ENCODE results near the gene TNC. TPM values are rescaled to one million over a fixed set of nuclear protein-coding genes. Genes with fewer than 3 reads are reported as not detected.
A peak's percentile ranks its signal among the peaks of the same experiment; 100 is the strongest.

The TNC gene
- total RNA-seq, 1 experiment from 2014 or later: 5.7 TPM

DNA sequence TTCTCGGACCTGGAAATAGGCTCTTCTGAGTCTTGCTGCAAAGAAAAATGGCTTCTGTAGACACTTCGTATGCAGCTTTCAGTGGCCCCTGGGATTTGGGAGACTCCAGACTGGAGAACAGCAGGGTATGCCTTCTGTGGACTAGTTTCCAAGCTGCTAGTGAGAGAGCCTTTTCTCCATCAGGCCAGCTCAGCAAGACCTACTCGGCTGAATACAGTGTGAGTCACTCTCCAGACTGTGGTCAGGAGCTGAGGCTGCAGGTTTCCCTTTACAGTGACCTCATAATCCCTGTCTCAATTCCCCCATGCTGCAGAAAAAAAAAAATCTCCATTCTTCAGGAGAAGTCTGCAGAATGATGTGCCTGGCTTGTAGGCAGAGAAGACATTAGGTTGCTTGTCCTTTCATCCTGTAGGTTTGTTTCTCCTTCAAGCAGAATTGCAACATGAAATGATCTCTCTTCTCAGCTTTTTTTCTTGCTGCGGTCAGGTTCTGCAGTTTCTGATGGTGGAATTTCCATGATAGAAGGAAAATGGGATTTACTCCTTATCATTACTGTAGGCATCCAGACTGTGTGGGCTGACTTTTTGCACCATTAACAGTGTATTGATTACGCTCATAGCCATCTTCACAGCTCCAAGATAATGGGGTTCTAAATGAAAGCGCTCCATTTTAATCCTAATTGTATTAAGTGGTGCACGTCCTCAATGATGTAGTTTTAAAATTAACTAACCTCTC, 109.3 kb downstream of the TNC start:
- H3K36me3 ChIP-seq (ENCODE audit: control insufficient read depth, insufficient read depth, low read length): no peaks in the 10 kb centered on the region
- H3K4me1 ChIP-seq (ENCODE audit: control insufficient read depth, insufficient read depth, low read length): no peaks in the 10 kb centered on the region
- ATAC-seq: peak; percentile 73; the same call in 1 of the 2 replicates
- no peak overlapping the region for H3K27ac ChIP-seq (ENCODE audit: low read length)
- POLR2A ChIA-PET: no interaction called here
- H3K9me3 ChIP-seq (ENCODE audit: control insufficient read depth, insufficient read depth, low read depth, low read length): no peaks in the 10 kb centered on the region
- H3K27me3 ChIP-seq (ENCODE audit: control insufficient read depth, insufficient read depth, low read length): no peaks in the 10 kb centered on the region
- in situ Hi-C loops (cut with HindIII; ENCODE audit: low pct_unique_long_range_greater_than_20kb, low sequenced_read_pairs) (no loop called here), intact Hi-C loops (cut with micrococcal nuclease; ENCODE audit: unreplicated experiment) (no loop called here)
- H3K4me3 ChIP-seq (ENCODE audit: low read depth in 2 of 2, low read length in 2 of 2): no peak overlapping the region
- TF ChIP-seq, protein P1, sequence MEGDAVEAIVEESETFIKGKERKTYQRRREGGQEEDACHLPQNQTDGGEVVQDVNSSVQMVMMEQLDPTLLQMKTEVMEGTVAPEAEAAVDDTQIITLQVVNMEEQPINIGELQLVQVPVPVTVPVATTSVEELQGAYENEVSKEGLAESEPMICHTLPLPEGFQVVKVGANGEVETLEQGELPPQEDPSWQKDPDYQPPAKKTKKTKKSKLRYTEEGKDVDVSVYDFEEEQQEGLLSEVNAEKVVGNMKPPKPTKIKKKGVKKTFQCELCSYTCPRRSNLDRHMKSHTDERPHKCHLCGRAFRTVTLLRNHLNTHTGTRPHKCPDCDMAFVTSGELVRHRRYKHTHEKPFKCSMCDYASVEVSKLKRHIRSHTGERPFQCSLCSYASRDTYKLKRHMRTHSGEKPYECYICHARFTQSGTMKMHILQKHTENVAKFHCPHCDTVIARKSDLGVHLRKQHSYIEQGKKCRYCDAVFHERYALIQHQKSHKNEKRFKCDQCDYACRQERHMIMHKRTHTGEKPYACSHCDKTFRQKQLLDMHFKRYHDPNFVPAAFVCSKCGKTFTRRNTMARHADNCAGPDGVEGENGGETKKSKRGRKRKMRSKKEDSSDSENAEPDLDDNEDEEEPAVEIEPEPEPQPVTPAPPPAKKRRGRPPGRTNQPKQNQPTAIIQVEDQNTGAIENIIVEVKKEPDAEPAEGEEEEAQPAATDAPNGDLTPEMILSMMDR (IDR thresholded peaks at IDR 0.05): no peak
- TF ChIP-seq POLR2AphosphoS5 (IDR thresholded peaks at IDR 0.05; ENCODE audit: low read depth, low read length): no peak
- no peak for TF ChIP-seq TCF7L2 (IDR thresholded peaks at IDR 0.05; ENCODE audit: low read depth, low read length)
- TF ChIP-seq, protein P2, sequence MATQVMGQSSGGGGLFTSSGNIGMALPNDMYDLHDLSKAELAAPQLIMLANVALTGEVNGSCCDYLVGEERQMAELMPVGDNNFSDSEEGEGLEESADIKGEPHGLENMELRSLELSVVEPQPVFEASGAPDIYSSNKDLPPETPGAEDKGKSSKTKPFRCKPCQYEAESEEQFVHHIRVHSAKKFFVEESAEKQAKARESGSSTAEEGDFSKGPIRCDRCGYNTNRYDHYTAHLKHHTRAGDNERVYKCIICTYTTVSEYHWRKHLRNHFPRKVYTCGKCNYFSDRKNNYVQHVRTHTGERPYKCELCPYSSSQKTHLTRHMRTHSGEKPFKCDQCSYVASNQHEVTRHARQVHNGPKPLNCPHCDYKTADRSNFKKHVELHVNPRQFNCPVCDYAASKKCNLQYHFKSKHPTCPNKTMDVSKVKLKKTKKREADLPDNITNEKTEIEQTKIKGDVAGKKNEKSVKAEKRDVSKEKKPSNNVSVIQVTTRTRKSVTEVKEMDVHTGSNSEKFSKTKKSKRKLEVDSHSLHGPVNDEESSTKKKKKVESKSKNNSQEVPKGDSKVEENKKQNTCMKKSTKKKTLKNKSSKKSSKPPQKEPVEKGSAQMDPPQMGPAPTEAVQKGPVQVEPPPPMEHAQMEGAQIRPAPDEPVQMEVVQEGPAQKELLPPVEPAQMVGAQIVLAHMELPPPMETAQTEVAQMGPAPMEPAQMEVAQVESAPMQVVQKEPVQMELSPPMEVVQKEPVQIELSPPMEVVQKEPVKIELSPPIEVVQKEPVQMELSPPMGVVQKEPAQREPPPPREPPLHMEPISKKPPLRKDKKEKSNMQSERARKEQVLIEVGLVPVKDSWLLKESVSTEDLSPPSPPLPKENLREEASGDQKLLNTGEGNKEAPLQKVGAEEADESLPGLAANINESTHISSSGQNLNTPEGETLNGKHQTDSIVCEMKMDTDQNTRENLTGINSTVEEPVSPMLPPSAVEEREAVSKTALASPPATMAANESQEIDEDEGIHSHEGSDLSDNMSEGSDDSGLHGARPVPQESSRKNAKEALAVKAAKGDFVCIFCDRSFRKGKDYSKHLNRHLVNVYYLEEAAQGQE (IDR thresholded peaks at IDR 0.05; ENCODE audit: insufficient read depth in 1 of 2, low read depth in 2 of 2, low read length in 1 of 2): no peak
- no TSS peak for BruUV-seq (replicated peaks)
- CTCF ChIA-PET: interaction anchor here (0.7 kb wide), 1 partner anchor 98 kb away, joined by 8 read pairs; no protein-coding TSS in a partner anchor
- DNase-seq (ENCODE audit: low read depth, low spot score): no peak

DNA sequence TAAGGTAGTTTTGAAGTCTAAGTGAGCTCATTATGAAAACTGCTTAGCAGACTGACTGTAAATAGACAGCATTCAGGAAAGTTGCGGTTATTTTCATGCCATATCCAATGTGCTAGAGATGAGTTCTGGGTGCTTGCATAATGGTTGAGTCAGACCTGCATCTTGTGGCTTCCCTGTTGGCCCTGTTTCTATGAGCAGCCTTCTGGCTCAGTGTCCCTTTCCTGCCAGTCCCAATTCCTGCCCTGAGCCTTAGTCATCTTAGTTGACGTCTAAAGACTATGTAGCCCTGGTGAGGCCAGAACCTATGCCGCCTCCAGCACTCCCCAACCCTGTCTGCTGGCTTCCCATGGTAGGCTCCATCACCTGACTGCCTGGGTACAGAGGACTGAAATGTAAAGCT, 111.3 kb downstream of the TNC start:
- Histone ChIP-seq H3K4me3 (ENCODE audit: low read depth in 2 of 2, low read length in 2 of 2) (no peak overlapping the region), H3K27ac (ENCODE audit: low read length) (no peak overlapping the region), H3K9me3 (ENCODE audit: control insufficient read depth, insufficient read depth, low read depth, low read length) (no peaks in the 10 kb centered on the region), H3K27me3 (ENCODE audit: control insufficient read depth, insufficient read depth, low read length) (no peaks in the 10 kb centered on the region), H3K4me1 (ENCODE audit: control insufficient read depth, insufficient read depth, low read length) (no peaks in the 10 kb centered on the region), H3K36me3 (ENCODE audit: control insufficient read depth, insufficient read depth, low read length) (no peaks in the 10 kb centered on the region)
- POLR2A ChIA-PET: no interaction called here
- intact Hi-C loops (cut with micrococcal nuclease; ENCODE audit: unreplicated experiment): no loop called here
- CTCF ChIA-PET: no interaction called here
- no TSS peak for BruUV-seq (replicated peaks)
- TF ChIP-seq, protein P1 (IDR thresholded peaks at IDR 0.05): no peak
- TF ChIP-seq, protein P2 (IDR thresholded peaks at IDR 0.05; ENCODE audit: insufficient read depth in 1 of 2, low read depth in 2 of 2, low read length in 1 of 2): no peak
- no peak for TF ChIP-seq POLR2AphosphoS5 (IDR thresholded peaks at IDR 0.05; ENCODE audit: low read depth, low read length)
- no peak for TF ChIP-seq TCF7L2 (IDR thresholded peaks at IDR 0.05; ENCODE audit: low read depth, low read length)
- no peak for ATAC-seq
- in situ Hi-C loops (cut with HindIII; ENCODE audit: low pct_unique_long_range_greater_than_20kb, low sequenced_read_pairs): no loop called here
- DNase-seq (ENCODE audit: low read depth, low spot score): no peak
